Fibroblast of the aortic adventitia (primary cell): ENCODE data around the gene CXCR6. TPM values are rescaled to one million over a fixed set of nuclear protein-coding genes. Genes with fewer than 3 reads are reported as not detected.
"Not testable (repeated sequence)": the region's sequence is repeated elsewhere in the genome, so short reads cannot be mapped to it uniquely, and the experiment has no call there.

Source experiments
- DNase-seq: peaks from one replicate; pipeline ENCODE4 v3.0.0-alpha.2; 2010; ENCODE audit warnings: low read depth
- H3K4me3 ChIP-seq: 2 replicates; pipeline ENCODE4 v1.5.1; 2011; ENCODE audit warnings: low read depth, mild to moderate bottlenecking, control low read depth, low read length, moderate library complexity
- CTCF ChIP-seq: IDR thresholded peaks from 2 replicates; pipeline ENCODE4 v1.5.1; 2011; ENCODE audit warnings: mild to moderate bottlenecking, low read length, control low read depth, inconsistent platforms; ENCODE audit not compliant: insufficient read depth
- small RNA-seq: library from RNA; depleted of rRNA; stranded (forward); fragments of <200 nt; gene quantifications from one replicate; pipeline ENCODE3, GENCODE V24; 2012
- total RNA-seq: library from RNA; depleted of rRNA; stranded (reverse); fragments of >200 nt; gene quantifications from 2 replicates; pipeline ENCODE4 v1.2.3, GENCODE V29; 2012; ENCODE audit warnings: low replicate concordance

Gene CXCR6
- total RNA-seq, 1 donor = not detected

- no peak for TF ChIP-seq CTCF
- H3K4me3 ChIP-seq = peak overlapping the region; percentile 82
- no peak for DNase-seq
Observed at GRCh38 chr3:45994419-45995235, 51.4 kb downstream of the CXCR6 start.

- peak; percentile 87 for DNase-seq
- peak within 1 kb of the TSS; percentile 82 for H3K4me3 ChIP-seq
- no peak for TF ChIP-seq CTCF
Observed at GRCh38 chr3:45995236-45996192, 52.2 kb downstream of the CXCR6 start, which contains the start of gene FYCO1. FYCO1 (minus strand) TSS chr3:45995824; CDS start chr3:45984910, 10,914 bp downstream.

- H3K4me3 ChIP-seq, DNase-seq: not testable (repeated sequence)
Observed at GRCh38 chr3:45997499-45997898, 54.2 kb downstream of the CXCR6 start.

GRCh38 chr3:45997942-45998341, 54.7 kb downstream of the CXCR6 start:
- no peak for TF ChIP-seq CTCF
- H3K4me3 ChIP-seq = no peak overlapping the region
- DNase-seq = no peak

Small RNAs within 50 kb of the gene (small RNA-seq; reads per million reads assigned to genes)
- not detected for gene RF00019

Other genes with a start within 250 kb of the CXCR6 start
- gene SLC6A20, start 146.9 kb upstream of the CXCR6 start, total RNA-seq = not detected in 2 replicates
- 11.4 and 24.1 TPM in 2 replicates for gene LZTFL1, start 101.3 kb upstream of the CXCR6 start, total RNA-seq
- gene CCR9, start 56.9 kb upstream of the CXCR6 start, total RNA-seq = not detected in 2 replicates
- gene FYCO1, start 52.4 kb downstream of the CXCR6 start, total RNA-seq = 28.0 and 57.8 TPM in 2 replicates
- not detected in 2 replicates for gene XCR1, start 84.0 kb downstream of the CXCR6 start, total RNA-seq